ENCODE data around the gene KDR.

Gene KDR

DNA sequence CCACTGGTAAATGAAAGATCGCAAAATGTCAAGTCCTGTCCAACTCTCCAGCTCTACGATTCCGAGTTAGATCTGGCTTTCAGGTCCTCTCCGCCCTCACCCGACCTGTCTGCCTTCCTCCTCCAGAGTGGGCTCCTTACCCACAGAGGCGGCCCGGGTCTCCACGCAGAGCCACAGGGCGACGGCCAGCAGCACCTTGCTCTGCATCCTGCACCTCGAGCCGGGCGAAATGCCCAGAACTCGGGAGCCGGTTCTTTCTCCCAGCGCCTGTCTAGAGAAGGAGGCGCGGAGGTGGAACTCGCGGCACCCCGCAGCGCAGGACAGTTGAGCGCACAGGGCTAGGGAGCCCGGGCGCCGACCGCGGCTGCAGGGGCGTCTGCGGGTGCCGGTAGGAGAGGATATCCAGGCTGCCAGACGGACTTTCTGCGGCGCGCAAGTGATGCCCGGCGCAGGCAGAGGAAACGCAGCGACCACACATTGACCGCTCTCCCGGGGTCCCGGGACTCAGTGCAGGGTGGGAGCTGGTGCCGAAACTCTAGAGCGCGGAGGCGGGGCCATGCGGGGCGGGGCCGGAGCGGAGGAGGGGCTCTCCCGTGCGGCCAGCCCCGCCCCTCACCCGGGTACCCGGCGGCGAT lies at the start of gene KDR:
Gene KDR (minus strand): TSS at position 509 of the 635 bp plus-strand sequence. CDS start 302 bp downstream, at position 207.
- DNase-seq (ENCODE audit: low spot score) = peak; percentile 31

GRCh38 chr4:55173580-55173979 lies 48.2 kb upstream of the KDR start:
- peak; percentile 47 for DNase-seq (ENCODE audit: low spot score)

DNA sequence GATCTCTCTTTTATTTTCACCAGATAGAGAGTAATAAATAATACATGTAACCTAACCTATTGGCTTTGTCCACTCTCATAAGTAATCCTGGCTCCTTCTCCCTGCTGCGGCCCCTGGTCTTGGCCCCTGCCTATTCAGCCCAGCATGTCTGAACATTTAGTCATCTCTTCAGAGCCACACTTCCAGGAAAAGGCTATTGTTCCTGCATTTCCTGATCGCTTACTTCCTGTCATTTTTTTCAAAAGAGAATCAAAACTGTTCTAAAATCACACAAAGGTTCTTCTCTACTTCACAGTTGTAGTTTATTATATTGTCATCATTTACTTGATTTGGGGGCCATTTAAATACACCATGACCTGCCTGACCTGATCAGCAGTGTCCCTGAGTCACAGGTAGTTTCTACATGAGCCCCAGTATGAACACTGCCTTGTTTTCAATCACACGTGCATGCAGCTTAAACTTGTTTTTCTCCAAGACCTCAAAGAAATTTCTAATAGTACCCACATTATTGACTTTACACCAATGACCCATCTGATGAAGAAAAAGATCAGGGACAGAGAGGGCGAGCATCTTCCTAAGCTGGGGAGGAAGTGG lies 47.4 kb upstream of the KDR start:
- DNase-seq (ENCODE audit: low spot score) = no peak

- DNase-seq (ENCODE audit: low spot score) = no peak
Measured at GRCh38 chr4:55170462-55170861, 45.1 kb upstream of the KDR start.

- no peak for DNase-seq (ENCODE audit: low spot score)
Measured at GRCh38 chr4:55169352-55169961, 44.1 kb upstream of the KDR start.

DNA sequence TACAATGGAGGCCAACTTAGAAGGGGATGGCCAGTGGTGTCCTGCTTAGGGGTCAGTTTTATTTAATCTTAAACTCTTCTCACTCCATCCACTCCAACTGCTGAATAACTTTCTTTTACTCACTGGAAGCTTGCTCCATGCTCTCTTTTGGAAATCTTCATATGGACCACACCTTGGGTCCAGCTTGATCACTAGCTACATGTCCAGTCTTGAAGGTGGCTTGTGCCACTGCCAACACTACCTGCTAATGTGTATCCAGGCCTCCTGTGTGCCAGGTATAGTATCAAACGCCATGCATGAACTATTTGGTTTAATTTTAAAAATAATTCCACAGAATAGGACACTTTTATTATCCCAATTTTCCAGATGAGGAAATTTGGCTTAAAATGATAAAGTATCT lies 37.0 kb upstream of the KDR start:
- no peak for DNase-seq (ENCODE audit: low spot score)

DNA sequence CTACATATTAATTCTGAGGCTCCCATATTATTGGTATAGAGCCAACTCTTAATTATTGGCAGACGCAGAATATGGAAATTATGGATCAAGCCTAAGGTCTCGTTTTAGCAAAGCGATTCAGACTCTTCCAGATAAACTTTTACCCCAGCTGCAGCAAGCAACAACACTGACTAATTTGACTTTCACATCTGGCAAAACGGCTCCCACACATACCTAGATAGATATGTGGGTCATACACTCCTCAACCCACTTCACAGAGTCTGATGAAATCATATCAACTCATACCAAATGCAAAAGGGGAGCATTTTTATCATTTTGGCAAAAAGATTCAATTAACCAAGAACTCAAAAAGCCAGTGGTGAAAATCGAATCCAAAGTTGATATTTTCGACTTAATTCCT lies 36.3 kb upstream of the KDR start:
- DNase-seq (ENCODE audit: low spot score) = no peak

- no peak for DNase-seq (ENCODE audit: low spot score)
Measured at GRCh38 chr4:55159851-55160250, 34.5 kb upstream of the KDR start.

- DNase-seq (ENCODE audit: low spot score) = no peak
Measured at GRCh38 chr4:55158957-55159356, 33.6 kb upstream of the KDR start.

DNA sequence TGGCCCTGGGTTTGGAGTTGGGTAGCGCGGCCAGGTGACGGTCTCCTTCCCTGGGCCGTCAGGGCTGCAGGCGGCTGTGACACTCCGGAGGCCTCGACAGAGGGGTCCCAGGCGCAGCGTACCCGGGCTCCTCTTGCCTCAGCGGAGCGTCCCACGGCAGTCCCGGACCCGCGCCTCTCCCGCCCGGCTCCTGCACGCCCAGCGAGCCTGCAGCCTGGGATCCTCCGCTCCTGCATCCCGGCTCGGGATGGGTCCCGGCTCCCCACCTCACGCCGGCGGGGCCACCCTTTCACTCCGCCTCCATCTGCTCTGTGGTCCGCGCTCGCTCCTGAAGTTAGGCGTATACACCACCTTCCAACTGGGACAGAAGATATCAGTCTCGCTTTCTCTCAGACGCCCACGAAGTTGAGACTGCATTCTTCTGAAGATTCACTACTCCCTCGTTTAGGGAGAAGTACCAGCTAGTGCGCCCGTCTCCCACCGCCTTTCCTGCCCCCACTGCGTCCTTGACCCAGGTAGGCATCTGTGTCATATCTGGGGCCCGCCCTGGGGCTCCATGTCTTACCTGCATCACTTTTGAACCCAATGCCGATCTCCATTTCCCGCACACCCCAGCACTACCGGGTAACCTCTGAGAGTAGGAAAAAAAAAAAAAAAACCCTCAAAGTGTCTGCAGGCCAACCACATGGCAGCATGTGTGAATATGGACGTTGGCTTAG lies 32.3 kb upstream of the KDR start:
- DNase-seq (ENCODE audit: low spot score) = no peak

- DNase-seq (ENCODE audit: low spot score) = no peak
Measured at GRCh38 chr4:55154933-55155332, 29.5 kb upstream of the KDR start.

DNA sequence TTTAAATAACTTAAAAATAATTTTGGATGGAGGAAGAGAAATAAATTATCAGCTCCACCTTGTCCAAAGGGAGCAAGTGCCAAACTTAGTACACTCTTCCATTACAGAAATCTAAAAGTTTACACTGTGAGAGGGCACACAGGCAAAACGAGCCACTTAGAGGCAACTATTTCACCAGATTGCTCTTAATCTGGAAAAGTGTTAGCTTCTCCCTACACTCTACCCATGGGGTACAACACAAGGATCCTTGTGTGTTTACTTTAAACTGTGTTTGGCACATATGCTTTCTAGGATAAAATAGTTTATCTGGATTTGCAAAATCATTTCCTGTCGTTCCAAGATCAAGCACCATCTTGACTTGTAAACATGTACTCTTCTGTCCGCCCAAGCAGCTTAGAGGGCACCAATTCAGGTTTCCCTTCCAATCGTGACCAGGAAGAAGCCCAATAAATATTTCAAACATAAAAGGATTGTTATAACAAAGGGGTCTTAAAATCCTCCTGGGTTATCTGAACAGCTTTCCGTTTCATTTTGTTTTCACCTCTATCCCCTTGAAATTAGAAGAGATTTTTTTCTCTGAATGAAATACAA lies 29.0 kb upstream of the KDR start:
- DNase-seq (ENCODE audit: low spot score) = no peak

- no peak for DNase-seq (ENCODE audit: low spot score)
Measured at GRCh38 chr4:55143858-55144257, 18.5 kb upstream of the KDR start.

DNA sequence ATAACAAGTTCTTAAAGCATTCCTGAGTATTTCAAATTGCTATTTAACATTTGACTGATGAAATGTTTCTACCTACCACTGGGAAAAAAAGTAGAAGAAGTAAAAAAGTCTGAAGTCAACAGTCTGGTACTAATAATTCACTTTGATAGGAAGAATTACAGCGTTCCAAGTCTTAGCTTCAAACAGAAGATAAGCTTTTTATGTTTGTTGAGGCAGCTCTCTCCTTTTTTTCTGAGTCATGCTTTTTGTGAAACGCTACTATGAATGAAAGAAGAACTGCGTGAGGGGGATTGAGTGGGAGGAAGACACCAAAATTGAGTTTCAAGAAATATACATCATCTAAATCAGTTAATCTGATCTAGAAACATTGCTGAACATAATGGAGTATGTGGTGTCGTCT lies 13.0 kb upstream of the KDR start:
- no peak for DNase-seq (ENCODE audit: low spot score)

DNA sequence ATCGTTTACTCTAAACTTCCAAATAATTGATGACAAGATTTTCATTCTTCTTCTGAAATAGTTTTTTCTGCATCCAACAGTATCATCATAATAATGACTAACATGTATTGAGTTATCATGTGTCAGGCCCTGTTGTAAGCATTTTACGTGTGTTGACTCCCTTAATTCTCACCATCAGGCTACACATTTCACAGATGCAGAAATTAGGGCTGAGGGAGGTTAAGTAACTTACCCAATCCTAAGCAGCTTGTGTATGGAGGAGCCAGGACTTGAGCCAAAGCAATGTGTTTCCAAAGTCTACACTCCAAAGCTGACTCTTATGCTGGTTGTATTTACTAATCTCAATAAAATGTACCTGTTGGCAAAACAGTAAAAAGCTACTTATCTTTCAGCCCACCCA lies 11.2 kb upstream of the KDR start:
- DNase-seq (ENCODE audit: low spot score) = no peak

- DNase-seq (ENCODE audit: low spot score) = no peak
Measured at GRCh38 chr4:55133951-55134350, 8.6 kb upstream of the KDR start.

DNA sequence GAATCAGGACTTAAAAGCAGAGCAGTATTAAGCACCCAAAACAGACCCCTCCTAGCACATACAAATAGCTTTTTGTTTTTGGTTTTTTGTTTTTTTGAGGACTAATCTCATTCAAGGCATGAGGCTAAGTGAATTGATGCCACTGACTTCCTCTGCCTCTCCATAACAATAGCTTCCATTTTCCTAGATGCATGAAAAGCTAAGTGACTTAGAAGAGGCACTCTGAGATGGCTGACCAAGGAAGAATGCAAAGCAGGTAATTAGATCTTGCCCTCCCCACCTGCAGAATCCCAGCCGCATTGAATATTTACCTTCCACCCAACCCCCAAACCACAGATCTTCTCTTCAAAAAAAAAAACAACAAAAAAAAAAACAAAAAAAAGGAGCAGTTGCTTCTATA lies 7.4 kb upstream of the KDR start:
- no peak for DNase-seq (ENCODE audit: low spot score)

DNA sequence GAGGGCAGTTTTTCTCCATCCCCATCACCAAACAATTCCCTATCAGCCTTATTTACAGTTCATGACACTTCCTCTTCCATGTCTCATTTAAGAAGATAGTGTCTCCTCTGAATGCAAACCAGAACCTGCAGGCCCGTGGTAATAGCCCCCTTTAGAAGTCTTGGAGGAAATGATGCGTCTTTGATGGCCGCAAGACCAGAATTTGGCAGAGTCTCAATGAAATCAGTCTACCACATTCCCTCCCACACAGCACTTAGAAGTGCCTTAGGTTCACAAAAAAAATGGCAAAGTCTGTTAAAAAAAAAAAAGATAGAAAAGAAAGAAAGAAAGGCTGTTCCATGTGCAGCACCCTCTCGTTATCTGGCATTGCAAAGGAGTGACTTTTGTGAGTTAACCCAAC lies 2.1 kb upstream of the KDR start:
- DNase-seq (ENCODE audit: low spot score) = no peak

- no peak for DNase-seq (ENCODE audit: low spot score)
Measured at GRCh38 chr4:55127053-55127452, 1.7 kb upstream of the KDR start.

DNA sequence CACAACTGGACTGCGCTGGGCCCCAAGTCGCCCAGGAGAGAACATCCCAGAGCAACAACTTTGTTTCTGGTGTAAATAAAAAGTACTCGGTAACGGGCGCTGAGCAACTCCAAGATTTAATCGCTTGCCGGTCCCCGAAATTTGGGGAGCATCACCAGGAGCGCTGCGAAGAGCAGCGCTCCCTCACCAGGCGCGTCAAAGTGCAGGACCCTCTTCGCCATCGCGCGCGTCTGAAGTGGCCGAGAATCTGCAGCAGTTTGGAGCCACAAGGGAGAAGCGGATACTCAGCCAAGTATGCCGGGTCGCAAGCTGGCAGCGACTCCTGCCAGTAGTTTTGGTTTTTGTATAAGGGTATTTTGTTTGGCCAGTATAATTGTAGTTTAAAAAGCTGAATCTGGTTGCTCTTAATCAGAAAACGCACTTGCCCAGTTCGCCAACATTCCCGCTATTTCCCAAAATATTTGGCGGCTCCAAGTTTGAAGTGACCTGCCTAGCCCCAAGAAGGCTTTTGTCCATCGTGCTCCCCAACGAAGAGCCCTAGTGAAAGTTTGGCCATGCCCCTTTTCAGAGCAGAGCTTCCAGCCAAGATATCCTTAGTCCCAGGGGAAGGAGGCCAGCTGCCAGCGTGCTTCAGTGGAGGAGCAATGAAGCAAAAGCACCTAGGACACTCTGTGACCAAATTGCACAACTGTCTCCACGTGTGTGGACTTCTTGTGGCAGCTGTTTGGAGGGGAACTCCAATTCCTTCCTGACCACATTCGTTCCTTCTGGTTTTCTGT lies 557 bp upstream of the KDR start:
- DNase-seq (ENCODE audit: low spot score) = no peak

GRCh38 chr4:55124322-55125076 lies 896 bp downstream of the KDR start:
- peak; percentile 4 for DNase-seq (ENCODE audit: low spot score)
